ENCODE measurements around the gene NAP1L1.

GRCh38 chr12:76008428-76008827 lies 76.1 kb downstream of the NAP1L1 start:
- TF ChIP-seq CTCF (IDR thresholded peaks at IDR 0.05) (no peak), JUN (CRISPR knock-in tag; IDR thresholded peaks at IDR 0.05) (no peak), PRDM15 (CRISPR knock-in tag; IDR thresholded peaks at IDR 0.05) (no peak), ZNF219 (CRISPR knock-in tag; IDR thresholded peaks at IDR 0.05; ENCODE audit: borderline replicate concordance) (no peak)

Measured in WTC11 (cell line).